Activated CD8-positive, alpha-beta T cell treated with anti-CD3 and anti-CD28 coated beads, Interleukin-2, amount 10 ng/mL, durations not matched to agents 7 days and 5 days (primary cell): ENCODE results near the gene GUCY2D. TPM values are rescaled to one million over a fixed set of nuclear protein-coding genes. Genes with fewer than 3 reads are reported as not detected.

ENCODE experiments used
- total RNA-seq, 2 experiments: library from RNA; stranded (reverse); gene quantifications; one replicate each; pipeline ENCODE4 v1.2.3, GENCODE V29; 2021

GUCY2D gene
- total RNA-seq, 2 experiments from 2014 or later: not detected

Other genes starting within 250 kb of the GUCY2D start
- gene KDM6B, start 168.4 kb upstream of the GUCY2D start, total RNA-seq: 10 to 100 TPM; 12.4 to 12.6 TPM
- gene TMEM88, start 147.5 kb upstream of the GUCY2D start, total RNA-seq: 1 to 10 TPM in 1 of 2 experiments, under 1 TPM in 1; 0.87 to 1.2 TPM
- gene NAA38, start 145.1 kb upstream of the GUCY2D start, total RNA-seq: 10 to 100 TPM; 92.7 to 93.1 TPM
- gene CYB5D1, start 144.6 kb upstream of the GUCY2D start, total RNA-seq: 10 to 100 TPM in 1 of 2 experiments, 1 to 10 TPM in 1; 9.8 to 11.2 TPM
- gene CHD3, start 113.8 kb upstream of the GUCY2D start, total RNA-seq: 100 to 1,000 TPM; 125 to 129 TPM
- gene RNF227, start 86.3 kb upstream of the GUCY2D start, total RNA-seq: 1 to 10 TPM; 4.2 TPM
- 10 to 100 TPM in 1 of 2 experiments, 1 to 10 TPM in 1; 8.8 to 10.3 TPM for gene KCNAB3, start 72.8 kb upstream of the GUCY2D start, total RNA-seq
- 100 to 1,000 TPM; 248 to 278 TPM for gene TRAPPC1, start 70.7 kb upstream of the GUCY2D start, total RNA-seq
- gene CNTROB, start 70.4 kb upstream of the GUCY2D start, total RNA-seq: 10 to 100 TPM; 66.7 to 76.5 TPM
- gene ALOX15B, start 36.4 kb downstream of the GUCY2D start, total RNA-seq: not detected
- gene ALOX12B, start 85.1 kb downstream of the GUCY2D start, total RNA-seq: under 1 TPM; 0.26 to 0.47 TPM
- gene ALOXE3, start 115.9 kb downstream of the GUCY2D start, total RNA-seq: not detected
- under 1 TPM in 1 of 2 experiments, not detected in 1; 0.29 TPM for gene HES7, start 121.5 kb downstream of the GUCY2D start, total RNA-seq
- 10 to 100 TPM; 35.0 to 38.1 TPM for gene PER1, start 149.8 kb downstream of the GUCY2D start, total RNA-seq
- gene VAMP2, start 160.3 kb downstream of the GUCY2D start, total RNA-seq: 10 to 100 TPM; 56.3 to 56.7 TPM
- 10 to 100 TPM; 39.6 to 44.1 TPM for gene TMEM107, start 173.8 kb downstream of the GUCY2D start, total RNA-seq
- 10 to 100 TPM; 12.7 TPM for gene BORCS6, start 187.6 kb downstream of the GUCY2D start, total RNA-seq
- 100 to 1,000 TPM; 182 to 210 TPM for gene AURKB, start 208.0 kb downstream of the GUCY2D start, total RNA-seq
- gene CTC1, start 245.4 kb downstream of the GUCY2D start, total RNA-seq: 100 to 1,000 TPM in 1 of 2 experiments, 10 to 100 TPM in 1; 94.8 to 102 TPM
- gene PFAS, start 246.7 kb downstream of the GUCY2D start, total RNA-seq: 10 to 100 TPM; 78.3 to 80.2 TPM